GM19463 (cell line): ENCODE results near the gene SHBG.
"Not testable (repeated sequence)": the region's sequence is repeated elsewhere in the genome, so short reads cannot be mapped to it uniquely, and the experiment has no call there.

Source experiments
- ATAC-seq: cut with Tn5 transposase; IDR thresholded peaks from one replicate; pipeline ENCODE4 v1.9.1; 2021; ENCODE audit warnings: mild to moderate bottlenecking, moderate library complexity; ENCODE audit not compliant: unreplicated experiment

The SHBG gene

GRCh38 chr17:7629939-7630571 lies at the start of gene SHBG:
TSS of gene SHBG (plus strand) at chr17:7630135. CDS start at chr17:7630173, 38 bp downstream.
- ATAC-seq: no peak

GRCh38 chr17:7580604-7581575 lies 49.0 kb upstream of the SHBG start:
- ATAC-seq: no peak

- no peak for ATAC-seq
Observed at GRCh38 chr17:7582396-7583252, 47.3 kb upstream of the SHBG start.

- peak; percentile 66 for ATAC-seq
Observed at GRCh38 chr17:7583253-7584109, 46.5 kb upstream of the SHBG start, which contains the start of gene MPDU1. TSS of gene MPDU1 (plus strand) at chr17:7583852. CDS start at chr17:7583863, 11 bp downstream.

GRCh38 chr17:7586673-7587419 lies 43.1 kb upstream of the SHBG start:
- no peak for ATAC-seq

GRCh38 chr17:7587420-7588151 lies 42.3 kb upstream of the SHBG start:
- no peak for ATAC-seq

GRCh38 chr17:7588553-7589203 lies 41.3 kb upstream of the SHBG start:
- ATAC-seq: no peak

- ATAC-seq: no peak
Observed at GRCh38 chr17:7589204-7589868, 40.6 kb upstream of the SHBG start.

- no peak for ATAC-seq
Observed at GRCh38 chr17:7589891-7590691, 39.8 kb upstream of the SHBG start, which contains the start of gene SOX15. TSS of gene SOX15 (minus strand) at chr17:7590094. CDS start at chr17:7589676, 418 bp downstream.

- no peak for ATAC-seq
Observed at GRCh38 chr17:7590743-7591142, 39.2 kb upstream of the SHBG start.

- ATAC-seq: no peak
Observed at GRCh38 chr17:7591596-7591995, 38.3 kb upstream of the SHBG start.

GRCh38 chr17:7592422-7593021 lies 37.4 kb upstream of the SHBG start:
- ATAC-seq: no peak

- no peak for ATAC-seq
Observed at GRCh38 chr17:7593296-7593695, 36.6 kb upstream of the SHBG start.

- not testable (repeated sequence) for ATAC-seq
Observed at GRCh38 chr17:7597561-7597960, 32.4 kb upstream of the SHBG start.

GRCh38 chr17:7606280-7606679 lies 23.7 kb upstream of the SHBG start:
- no peak for ATAC-seq

GRCh38 chr17:7610641-7611040 lies 19.3 kb upstream of the SHBG start:
- ATAC-seq: no peak
